G401.6 (cell line): ENCODE measurements around the gene MAEA.

Source experiments
- FAIRE-seq: peaks from 2 replicates; lab custom pipeline; 2012; peaks lifted over from hg19 to GRCh38; lab: Jason Lieb, UNC

MAEA gene

DNA sequence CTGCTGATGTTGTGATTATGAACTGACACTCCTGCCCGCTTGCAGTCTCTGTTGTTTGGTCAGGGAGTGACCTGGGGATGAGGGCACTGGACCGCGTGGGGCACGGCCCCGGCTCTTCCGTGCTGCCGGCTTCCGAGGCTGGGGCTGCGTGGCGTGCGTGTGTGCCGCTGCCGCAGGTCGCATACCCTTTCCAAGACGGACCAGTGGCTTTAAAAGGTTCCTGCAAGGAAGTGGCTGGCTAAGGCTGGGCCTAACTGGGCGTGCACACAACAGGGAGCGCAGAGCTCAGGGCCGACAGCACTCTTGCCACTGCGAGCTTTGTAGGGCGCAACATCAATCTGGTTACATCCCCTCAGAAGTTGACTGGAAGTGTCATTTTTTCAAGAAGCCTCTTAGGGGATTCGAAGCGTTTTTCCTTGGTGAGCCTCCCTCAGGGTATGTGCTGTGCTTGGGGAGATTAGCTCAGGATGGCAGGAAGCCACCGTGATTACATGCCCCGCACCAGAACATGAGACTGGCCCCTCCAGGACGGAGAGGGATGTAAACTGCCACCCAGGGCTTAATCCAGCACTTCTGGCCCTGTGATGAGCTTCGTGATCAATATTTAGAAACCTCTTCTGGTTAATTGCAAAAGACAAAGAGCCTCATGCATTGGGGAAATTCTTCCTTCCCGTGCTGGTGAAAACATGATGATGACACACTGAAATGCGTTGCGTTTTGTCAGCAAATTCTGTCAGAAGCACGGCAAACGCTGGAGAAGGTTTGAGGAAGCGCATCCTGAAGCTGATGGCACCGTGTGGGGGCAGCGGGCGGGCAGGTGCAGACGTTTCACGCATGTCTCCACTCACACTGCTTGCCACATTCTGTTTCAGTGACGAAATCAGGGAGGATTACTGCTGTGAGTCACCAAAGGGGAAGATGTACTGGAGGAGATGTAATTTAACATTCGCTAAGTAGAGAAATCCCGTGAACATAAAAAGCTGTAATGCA is 11.1 kb downstream of the MAEA start:
- no peak for FAIRE-seq

DNA sequence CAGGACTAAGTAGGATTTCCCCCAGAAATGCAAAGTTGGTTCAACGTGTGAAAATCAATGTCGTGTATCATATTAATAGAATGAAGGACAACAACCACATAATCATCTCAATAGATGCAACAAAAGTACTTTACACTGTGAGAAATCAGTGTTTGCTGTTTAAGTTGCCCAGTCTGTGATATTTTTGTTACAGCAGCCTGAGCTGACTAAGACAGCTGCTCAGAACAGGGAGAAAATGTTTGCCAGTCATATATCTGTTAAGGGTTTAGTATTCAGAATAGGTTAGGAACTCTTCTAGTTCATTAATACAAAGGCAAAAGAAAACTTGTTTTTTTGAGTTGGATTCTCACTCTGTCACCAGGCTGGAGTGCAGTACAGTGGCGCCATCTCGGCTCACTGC is 12.5 kb downstream of the MAEA start:
- no peak for FAIRE-seq

DNA sequence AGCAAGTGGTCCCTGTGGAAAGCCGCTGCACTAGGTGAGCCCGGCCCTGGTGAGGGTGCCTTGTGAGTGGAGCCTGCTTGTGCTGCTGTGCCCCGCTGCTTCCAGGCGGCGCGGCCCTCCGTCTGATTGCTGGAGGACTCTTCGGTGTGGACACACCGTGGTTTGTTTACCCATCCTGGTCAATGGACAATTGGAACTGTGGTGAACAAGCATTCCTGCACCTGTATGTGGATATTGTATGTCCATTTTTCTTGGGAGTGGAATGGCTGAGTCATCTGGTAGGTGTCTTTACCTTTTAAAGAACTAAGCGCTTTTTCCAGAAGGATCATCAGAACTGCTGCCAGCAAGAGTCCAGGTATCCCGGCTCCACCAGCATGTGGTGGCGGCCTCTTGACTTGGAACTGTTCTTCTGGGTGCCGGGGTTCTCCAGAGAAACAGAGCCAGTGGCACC is 15.6 kb downstream of the MAEA start:
- no peak for FAIRE-seq

DNA sequence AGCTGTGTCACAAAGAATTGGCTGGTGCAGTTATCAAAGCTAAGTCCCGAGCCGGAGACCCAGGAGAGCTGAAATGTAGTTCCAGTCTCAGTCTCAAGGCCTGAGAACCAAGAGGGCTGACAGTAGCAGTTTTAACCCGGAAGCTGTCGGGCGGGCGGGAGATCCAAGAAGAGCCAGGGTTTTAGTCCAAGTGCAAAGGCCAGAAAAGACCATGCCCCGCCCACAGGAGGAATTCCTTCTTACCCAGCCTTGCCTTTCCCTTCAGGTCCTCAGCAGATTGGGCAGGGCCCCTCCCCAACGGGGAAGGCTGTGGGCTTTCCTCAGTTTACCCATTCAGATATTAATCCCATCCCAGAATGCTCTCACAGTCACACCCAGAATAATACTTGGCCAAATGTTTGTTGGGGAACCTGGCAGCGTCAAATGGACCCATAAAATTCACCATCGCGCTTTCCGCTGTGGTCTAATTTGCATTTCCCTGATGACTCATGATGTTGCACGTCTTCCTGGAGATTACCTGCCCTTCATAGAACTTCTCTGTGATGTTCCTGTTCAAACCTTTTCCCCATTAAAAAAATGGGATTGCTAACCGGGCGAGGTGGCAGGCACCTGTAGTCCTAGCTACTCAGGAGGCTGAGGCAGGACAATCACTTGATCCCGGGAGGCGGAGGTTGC is 16.2 kb downstream of the MAEA start:
- FAIRE-seq, result no peak

GRCh38 chr4:1307951-1308735 is 18.5 kb downstream of the MAEA start:
- FAIRE-seq, result no peak

DNA sequence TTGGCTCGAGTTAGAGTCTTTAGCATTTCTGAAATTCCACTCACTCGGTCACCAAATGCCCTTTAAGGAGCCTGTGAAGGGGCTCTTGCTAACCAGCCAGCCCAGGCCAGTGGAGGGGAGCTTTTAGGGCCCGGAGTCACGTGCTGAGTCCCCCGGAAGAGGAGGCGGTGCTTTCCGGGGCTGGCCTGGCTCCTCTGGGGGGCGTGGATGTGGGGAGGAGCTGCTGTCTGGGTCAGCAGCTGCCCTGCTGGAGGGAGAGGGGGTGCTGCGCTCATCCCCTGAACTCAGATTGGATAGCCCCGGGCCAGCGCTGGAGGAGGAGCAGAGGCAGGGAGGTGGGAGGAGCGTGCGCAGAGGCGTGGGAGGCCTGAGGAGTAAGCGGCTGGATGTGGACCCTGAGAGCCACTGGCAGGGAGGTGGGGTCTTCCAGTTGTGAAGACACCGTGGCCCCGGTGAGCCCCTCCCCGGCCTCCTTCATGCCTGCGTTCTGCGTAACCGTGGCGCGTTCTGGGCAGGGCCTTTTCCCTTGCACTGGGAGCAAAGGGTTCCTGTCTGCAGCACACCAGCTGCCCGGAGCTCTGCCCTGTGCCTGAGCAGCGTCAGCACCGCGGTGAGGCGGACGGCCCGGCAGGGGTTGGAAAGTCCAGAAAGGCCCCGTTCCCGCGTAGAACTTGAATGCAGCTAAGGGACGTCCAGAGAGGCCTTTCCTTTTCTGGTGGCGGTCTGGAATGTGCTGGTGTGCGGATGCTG is 19.7 kb downstream of the MAEA start:
- FAIRE-seq, result no peak

GRCh38 chr4:1310031-1310795 is 20.5 kb downstream of the MAEA start:
- no peak for FAIRE-seq

- no peak for FAIRE-seq
These were observed 21.3 kb downstream of the MAEA start for GRCh38 chr4:1310796-1311631.

DNA sequence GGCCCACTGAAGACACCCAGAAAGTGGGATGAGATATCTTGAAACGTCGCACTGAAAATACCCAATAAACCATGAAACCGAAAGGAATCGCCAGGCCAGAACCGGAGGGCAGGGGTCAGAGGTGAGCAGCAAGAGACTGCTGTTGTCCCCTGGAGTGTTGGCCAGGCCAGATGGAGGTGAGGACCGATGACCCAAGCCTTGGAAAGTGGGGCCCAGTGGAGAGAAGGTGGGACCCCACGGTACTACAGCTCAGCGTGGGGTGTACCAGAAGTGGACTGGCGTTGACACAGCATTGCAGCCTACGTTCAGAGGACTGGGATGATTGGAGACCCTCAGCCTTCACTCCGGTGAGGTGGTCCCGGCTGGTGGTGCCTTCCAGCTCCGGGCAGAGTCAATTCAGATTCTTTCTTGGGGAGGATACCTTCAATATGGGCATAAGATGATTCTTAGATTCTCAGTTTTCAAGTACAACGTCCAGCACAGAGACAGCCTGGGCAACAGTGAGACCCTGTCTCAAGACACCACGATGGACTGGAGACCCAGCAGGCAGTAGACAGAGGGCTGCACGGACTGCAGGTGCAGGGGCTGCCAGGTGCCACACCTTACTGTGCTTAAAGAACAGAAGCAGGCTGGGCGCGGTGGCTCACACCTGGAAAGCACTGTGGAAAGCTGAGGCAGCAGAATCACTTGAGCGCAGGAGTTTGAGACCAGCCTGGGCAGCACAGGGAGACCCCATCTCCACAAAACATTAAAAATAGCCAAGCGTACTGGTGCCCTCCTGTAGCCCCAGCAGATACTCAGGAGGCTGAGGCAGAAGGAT is 23.3 kb downstream of the MAEA start:
- FAIRE-seq, result no peak

- FAIRE-seq, result no peak
These were observed 25.6 kb downstream of the MAEA start for GRCh38 chr4:1315306-1315705.

DNA sequence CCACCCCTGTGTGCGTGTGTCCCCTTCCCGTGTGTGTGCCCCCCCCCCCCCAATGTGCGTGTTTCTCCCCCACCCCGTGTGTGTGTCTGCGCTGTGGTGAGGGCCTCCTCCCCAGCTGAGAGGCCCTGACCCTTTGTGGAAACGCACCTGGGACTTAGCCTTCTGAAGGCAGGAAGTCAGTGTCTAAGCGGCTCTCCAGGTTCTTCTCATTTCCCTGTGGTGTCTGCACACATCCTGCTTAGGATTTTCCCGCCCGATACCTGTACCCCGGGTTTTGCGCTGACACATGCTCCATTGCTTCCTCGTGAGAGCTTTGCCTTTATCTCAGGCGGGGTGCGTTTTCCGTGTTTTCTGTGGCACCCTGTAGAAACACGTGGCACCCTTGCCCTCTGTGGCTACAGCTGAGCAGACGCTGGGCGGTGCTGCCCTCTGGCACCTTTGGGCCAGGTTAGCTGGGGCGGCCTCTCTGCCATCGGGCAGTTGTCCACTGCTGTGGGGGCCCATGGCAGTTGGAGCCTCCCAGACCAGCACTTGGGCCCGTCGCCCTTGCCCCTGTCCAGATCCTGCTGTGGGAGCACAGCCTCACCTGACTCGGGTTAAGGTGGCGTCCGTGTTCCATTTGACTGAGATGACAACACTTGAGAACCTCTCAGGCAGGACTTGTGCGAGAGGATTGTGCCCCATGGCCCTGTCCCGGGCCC is 26.3 kb downstream of the MAEA start:
- no peak for FAIRE-seq

GRCh38 chr4:1316537-1317168 is 27.0 kb downstream of the MAEA start:
- no peak for FAIRE-seq

DNA sequence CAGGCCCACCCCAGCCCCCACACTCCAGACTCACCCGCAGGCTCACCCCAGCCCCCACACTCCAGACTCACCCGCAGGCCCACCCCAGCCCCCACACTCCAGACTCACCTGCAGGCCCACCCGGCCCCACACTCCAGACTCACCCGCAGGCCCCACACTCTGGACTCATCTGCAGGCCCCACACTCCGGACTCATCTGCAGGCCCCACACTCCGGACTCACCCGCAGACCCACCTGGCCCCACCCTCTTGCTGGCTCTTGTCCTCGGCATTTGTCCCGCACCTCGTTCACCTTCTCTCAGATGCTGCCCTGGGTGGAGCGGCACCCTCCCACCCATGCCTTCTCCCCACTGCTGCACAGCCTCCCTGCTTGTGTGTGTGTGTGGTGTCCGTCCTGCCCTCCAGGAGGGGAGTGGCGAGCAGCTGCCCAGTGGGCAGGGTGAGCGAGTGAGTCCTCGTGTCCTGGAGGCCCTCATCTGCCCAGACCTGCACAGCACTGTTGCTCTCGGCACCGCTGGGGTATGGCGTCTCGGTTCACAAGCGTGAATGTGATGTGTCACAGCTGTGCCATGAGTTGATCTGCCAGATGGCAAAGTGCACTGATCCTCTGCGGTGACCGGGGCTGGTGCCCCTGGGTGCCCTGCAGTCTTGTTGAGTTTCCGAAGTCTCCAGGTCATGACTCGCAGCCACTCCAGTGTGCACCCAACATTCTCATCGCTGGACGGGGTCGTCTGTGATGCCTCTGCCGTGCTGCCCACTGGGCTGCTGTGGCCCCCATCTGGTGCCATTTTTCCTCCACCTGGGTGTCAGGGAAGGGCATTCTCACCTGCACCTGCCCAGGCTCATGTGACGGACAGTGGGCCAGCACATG is 27.7 kb downstream of the MAEA start:
- FAIRE-seq, result no peak

GRCh38 chr4:1318046-1318375 is 28.3 kb downstream of the MAEA start:
- FAIRE-seq, result no peak

GRCh38 chr4:1318488-1319213 is 29.0 kb downstream of the MAEA start:
- FAIRE-seq, result no peak

DNA sequence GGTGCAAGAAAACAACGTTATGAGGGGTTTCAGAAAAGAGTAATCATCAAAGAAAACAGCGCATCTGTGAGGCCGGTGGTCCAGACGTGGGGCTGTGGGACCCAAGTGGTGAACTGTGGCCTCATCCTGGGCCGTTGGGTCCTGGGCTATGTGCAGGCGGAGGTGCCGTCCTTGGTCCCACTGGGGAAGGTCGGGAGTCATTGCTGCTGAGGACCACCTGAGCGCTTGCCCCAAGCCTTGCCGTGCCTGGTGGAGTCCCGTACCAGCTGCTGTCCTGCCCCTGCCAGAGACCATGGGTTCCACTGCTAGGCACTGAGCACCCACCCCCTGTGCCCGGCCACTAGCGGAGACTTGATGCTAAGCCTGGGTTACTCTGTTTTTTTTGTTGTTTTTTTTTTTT is 31.8 kb downstream of the MAEA start:
- FAIRE-seq, result no peak
